ENCODE data around the gene TNS3.

GRCh38 chr7:47602272-47603004, 20.5 kb upstream of the TNS3 start:
- TF ChIP-seq EZH2 (IDR thresholded peaks at IDR 0.05), result no peak
- TF ChIP-seq POLR2AphosphoS5 (IDR thresholded peaks at IDR 0.05; ENCODE audit: borderline replicate concordance, low read depth, low read length), result no peak
- TF ChIP-seq FOXP2 (optimal IDR thresholded peaks at IDR 0.05; ENCODE audit: control extremely low read depth, extremely low read length, insufficient read depth), result no peak
